ENCODE data around the gene PRKG1. TPM values are rescaled to one million over a fixed set of nuclear protein-coding genes. Genes with fewer than 3 reads are reported as not detected.

The PRKG1 gene
- total RNA-seq, 1 experiment from 2014 or later: 16.5 TPM

- no peaks in the 10 kb centered on the region for H3K27me3 Mint-ChIP-seq (ENCODE audit: low read depth)
- H3K27ac Mint-ChIP-seq: no peak overlapping the region
- ChIA-PET POLR2A (no interaction called here), CTCF (interaction anchor here (1.5 kb wide), 1 partner anchor 258 kb away, joined by 3 read pairs; no protein-coding TSS in a partner anchor)
- H3K36me3 Mint-ChIP-seq: no peaks in the 10 kb centered on the region
- H3K9me3 Mint-ChIP-seq: no peaks in the 10 kb centered on the region
- DNase-seq (ENCODE audit: low spot score): no peak
- TF ChIP-seq ZNF281 (CRISPR knock-in tag; IDR thresholded peaks at IDR 0.05) (no peak), GRHL2 (CRISPR knock-in tag; IDR thresholded peaks at IDR 0.05; ENCODE audit: insufficient replicate concordance, severe bottlenecking) (no peak), JUN (CRISPR knock-in tag; IDR thresholded peaks at IDR 0.05) (no peak), ZNF138 (CRISPR knock-in tag; conservative IDR thresholded peaks at IDR 0.05) (no peak), GABPB1 (CRISPR knock-in tag; IDR thresholded peaks at IDR 0.05) (no peak), EMX1 (CRISPR knock-in tag; IDR thresholded peaks at IDR 0.05) (no peak), SOX15 (CRISPR knock-in tag; IDR thresholded peaks at IDR 0.05) (no peak), CREB1 (CRISPR knock-in tag; IDR thresholded peaks at IDR 0.05) (no peak), OVOL2 (CRISPR knock-in tag; IDR thresholded peaks at IDR 0.05; ENCODE audit: borderline replicate concordance) (no peak), ETV6 (CRISPR knock-in tag; IDR thresholded peaks at IDR 0.05) (no peak)
- H3K4me1 Mint-ChIP-seq: peaks cover 8% of the 10 kb centered on the region
- no peak for ATAC-seq
- H3K4me3 Mint-ChIP-seq: no peak overlapping the region
Observed at GRCh38 chr10:51745397-51745796, 671.1 kb downstream of the PRKG1 start.

- DNase-seq (ENCODE audit: low spot score): no peak
- no peaks in the 10 kb centered on the region for H3K9me3 Mint-ChIP-seq
- no peak overlapping the region for H3K4me3 Mint-ChIP-seq
- CTCF ChIA-PET: no interaction called here
- no peaks in the 10 kb centered on the region for H3K27me3 Mint-ChIP-seq (ENCODE audit: low read depth)
- H3K4me1 Mint-ChIP-seq: peaks cover 8% of the 10 kb centered on the region
- no peak overlapping the region for H3K27ac Mint-ChIP-seq
- POLR2A ChIA-PET: no interaction called here
- peak; percentile 36 for ATAC-seq
- no peaks in the 10 kb centered on the region for H3K36me3 Mint-ChIP-seq
- no peak for TF ChIP-seq ZNF425 (CRISPR knock-in tag; conservative IDR thresholded peaks at IDR 0.05)
- TF ChIP-seq EMX1 (CRISPR knock-in tag; IDR thresholded peaks at IDR 0.05): no peak
- TF ChIP-seq ATF3 (CRISPR knock-in tag; conservative IDR thresholded peaks at IDR 0.05): no peak
- TF ChIP-seq SMAD4 (CRISPR knock-in tag; IDR thresholded peaks at IDR 0.05): no peak
- no peak for TF ChIP-seq ETV6 (CRISPR knock-in tag; IDR thresholded peaks at IDR 0.05)
- no peak for TF ChIP-seq ESRRA (CRISPR knock-in tag; IDR thresholded peaks at IDR 0.05; ENCODE audit: borderline replicate concordance)
- no peak for TF ChIP-seq ZNF317 (CRISPR knock-in tag; IDR thresholded peaks at IDR 0.05; ENCODE audit: borderline replicate concordance, low read depth)
- TF ChIP-seq ZNF232 (CRISPR knock-in tag; IDR thresholded peaks at IDR 0.05): no peak
- TF ChIP-seq ZNF512 (CRISPR knock-in tag; IDR thresholded peaks at IDR 0.05; ENCODE audit: borderline replicate concordance): no peak
- no peak for TF ChIP-seq E2F5 (CRISPR knock-in tag; IDR thresholded peaks at IDR 0.05)
Observed at GRCh38 chr10:51747216-51747615, 672.9 kb downstream of the PRKG1 start.

All from WTC11 (cell line).